WERI-Rb-1 (cell line): ENCODE data around the gene VAPB.

ENCODE experiments used
- DNase-seq: peaks from one replicate; pipeline ENCODE4 v3.0.0-alpha.2; 2020
- H3K27ac ChIP-seq: fragments of 250-450 bp; sonication (Bioruptor Pico); 2 replicates; pipeline ENCODE4 v1.5.1; 2020; ENCODE audit warnings: mild to moderate bottlenecking, moderate library complexity
- H3K27me3 ChIP-seq: fragments of 250-450 bp; sonication (Bioruptor Pico); 2 replicates; pipeline ENCODE4 v1.5.1; 2021; ENCODE audit warnings: mild to moderate bottlenecking, low read depth, moderate library complexity; ENCODE audit not compliant: insufficient read depth, severe bottlenecking
- H3K36me3 ChIP-seq: fragments of 250-450 bp; sonication (Bioruptor Pico); 2 replicates; pipeline ENCODE4 v1.5.1; 2020; ENCODE audit warnings: mild to moderate bottlenecking, moderate library complexity
- H3K4me3 ChIP-seq: 2 replicates; pipeline ENCODE4 v1.5.1; 2011; ENCODE audit warnings: low read depth, mild to moderate bottlenecking, control low read depth, low read length
- H3K9me3 ChIP-seq: fragments of 250-450 bp; sonication (Bioruptor Pico); 2 replicates; pipeline ENCODE4 v1.5.1; 2021; ENCODE audit warnings: mild to moderate bottlenecking, moderate library complexity; ENCODE audit not compliant: severe bottlenecking
- CTCF ChIP-seq: IDR thresholded peaks from 2 replicates; pipeline ENCODE4 v1.5.1; 2011; ENCODE audit warnings: low read depth, mild to moderate bottlenecking, control low read depth, inconsistent platforms, low read length

Gene VAPB

GRCh38 chr20:58497076-58497641 lies 108.1 kb downstream of the VAPB start:
- Histone ChIP-seq H3K27ac (no peak overlapping the region), H3K9me3 (no peaks in the 10 kb centered on the region), H3K36me3 (no peaks in the 10 kb centered on the region), H3K27me3 (no peaks in the 10 kb centered on the region), H3K4me3 (no peak overlapping the region)
- TF ChIP-seq CTCF, result no peak
- DNase-seq, result no peak

- Histone ChIP-seq H3K27me3 (no peaks in the 10 kb centered on the region), H3K9me3 (no peaks in the 10 kb centered on the region), H3K36me3 (no peaks in the 10 kb centered on the region), H3K4me3 (no peak overlapping the region), H3K27ac (no peak overlapping the region)
- DNase-seq, result no peak
- no peak for TF ChIP-seq CTCF
Measured at GRCh38 chr20:58497724-58498469, 108.9 kb downstream of the VAPB start.

GRCh38 chr20:58498470-58499068 lies 109.5 kb downstream of the VAPB start:
- Histone ChIP-seq H3K4me3 (no peak overlapping the region), H3K27me3 (no peaks in the 10 kb centered on the region), H3K36me3 (no peaks in the 10 kb centered on the region), H3K9me3 (no peaks in the 10 kb centered on the region), H3K27ac (no peak overlapping the region)
- no peak for TF ChIP-seq CTCF
- DNase-seq, result no peak

- DNase-seq, result no peak
- H3K4me3 ChIP-seq, result no peak overlapping the region
- no peaks in the 10 kb centered on the region for H3K36me3 ChIP-seq
- no peak for TF ChIP-seq CTCF
- peaks cover 3% of the 10 kb centered on the region for H3K9me3 ChIP-seq
- no peaks in the 10 kb centered on the region for H3K27me3 ChIP-seq
- H3K27ac ChIP-seq, result no peak overlapping the region
Measured at GRCh38 chr20:58500256-58500655, 111.2 kb downstream of the VAPB start.
